Transverse colon (tissue), 4 donors: ENCODE data around the gene LY6G6C. TPM values are rescaled to one million over a fixed set of nuclear protein-coding genes. Genes with fewer than 3 reads are reported as not detected.

Experiments
- DNase-seq: peaks from one replicate; pipeline ENCODE4 v3.0.0-alpha.2; 2019
- H3K27ac ChIP-seq, 4 donors: fragments of 200-600 bp; sonication (generic); 2 replicates each; pipeline ENCODE4 v1.5.1; 2016 to 2018; ENCODE audit warnings: inconsistent platforms in 4 of 4
- H3K27me3 ChIP-seq: fragments of 200-600 bp; sonication (generic); 2 replicates; pipeline ENCODE4 v1.5.1; 2017; ENCODE audit warnings: inconsistent platforms
- H3K36me3 ChIP-seq, 4 donors: fragments of 200-600 bp; sonication (generic); 2 replicates each; pipeline ENCODE4 v1.5.1; 2017 to 2019; ENCODE audit warnings: inconsistent platforms in 4 of 4
- H3K4me1 ChIP-seq, 4 donors: fragments of 200-600 bp; sonication (generic); 2 replicates each; pipeline ENCODE4 v1.5.1; 2017 to 2020; ENCODE audit warnings: inconsistent platforms in 4 of 4
- H3K4me3 ChIP-seq, 4 donors: fragments of 200-600 bp; sonication (generic); 1 replicate in 1 of 4; 2 replicates in 3 of 4; pipeline versions ENCODE4 v1.5.1 to v1.6.1; 2017 to 2019; ENCODE audit warnings: inconsistent platforms in 4 of 4
- H3K9me3 ChIP-seq, 2 donors: fragments of 200-600 bp; sonication (generic); 2 replicates each; pipeline ENCODE4 v1.5.1; 2017 to 2019; ENCODE audit warnings: inconsistent platforms in 2 of 2
- EP300 ChIP-seq: sonication (generic); formaldehyde crosslinking; IDR thresholded peaks from one replicate; pipeline ENCODE4 v1.6.1; 2017; ENCODE audit warnings: antibody characterized with exemption, low read depth
- POLR2A ChIP-seq: fragments of 450-650 bp; IDR thresholded peaks from one replicate; pipeline ENCODE4 v1.6.1; 2016; ENCODE audit warnings: antibody characterized with exemption, mild to moderate bottlenecking, moderate library complexity
- POLR2AphosphoS5 ChIP-seq, 3 donors: sonication (generic); formaldehyde crosslinking; IDR thresholded peaks; one replicate each; pipeline ENCODE4 v1.6.1; 2016; ENCODE audit warnings: antibody characterized with exemption in 3 of 3
- WGBS, 2 donors: methylation state at CpG; one replicate each; pipeline ENCODE4 v1.1.5; 2018; ENCODE audit warnings: low coverage in 1 of 2; 5-methylcytosine and 5-hydroxymethylcytosine counted together
- in situ Hi-C, 4 donors: fragments of 200-750 bp; cut with MboI; loops; one replicate each; pipeline versions ENCODE4 v1.15.0 to v1.15.1; 2017; ENCODE audit warnings: low sequenced_read_pairs in 3 of 4, low pct_ligation_motif_present in 1 of 4, low pct_unique_long_range_greater_than_20kb in 1 of 4
- intact Hi-C: fragments of 100-400 bp; cut with DNase I; formaldehyde crosslinking; loops from one replicate; pipeline ENCODE4 v1.15.1; 2023; ENCODE audit warnings: low total_unique reads
- total RNA-seq, 4 donors: library from RNA; depleted of rRNA; stranded (reverse); fragments of >200 nt; gene quantifications; one replicate each; pipeline ENCODE4 v1.1.0, GENCODE V29; 2016
- TF ChIP-seq, protein P1 (sequence below), 5 experiments: fragments of 200-600 bp in 3 of 5; fragments of 450-650 bp in 2 of 5; sonication (generic) in 3 of 5; IDR thresholded peaks; 1 replicate in 2 of 5; 2 replicates in 3 of 5; pipeline ENCODE4 v1.5.1; 2016 to 2017; ENCODE audit warnings: antibody characterized with exemption in 5 of 5, inconsistent platforms in 3 of 5, mild to moderate bottlenecking in 2 of 5, moderate library complexity in 1 of 5

The LY6G6C gene
- total RNA-seq, 4 donors from 2014 or later, result not detected

DNA sequence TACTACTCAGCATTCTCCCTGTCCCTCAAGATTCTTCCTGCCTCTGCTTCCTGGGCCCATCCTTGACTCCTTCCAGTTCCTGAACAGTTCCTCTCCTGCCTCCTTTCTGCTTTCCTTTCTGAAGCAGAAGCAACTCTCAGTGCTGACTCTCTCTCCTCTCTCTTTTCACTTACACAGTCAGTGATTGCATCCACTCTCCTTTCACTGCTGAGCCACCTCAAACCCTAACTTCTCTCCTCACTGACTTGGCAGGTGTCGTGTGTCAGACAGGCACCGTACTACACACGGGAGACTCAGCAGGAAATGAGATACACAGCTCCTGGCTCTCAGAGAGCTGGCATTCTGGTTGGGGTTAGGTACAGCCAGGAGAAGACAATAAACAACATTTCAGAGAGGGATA is 24.0 kb downstream of the LY6G6C start:
- peaks cover 17 to 20% (median 18%) of the 10 kb centered on the region in 4 donors for H3K4me1 ChIP-seq
- H3K27ac ChIP-seq, result no peak overlapping the region
- TF ChIP-seq, protein P1, sequence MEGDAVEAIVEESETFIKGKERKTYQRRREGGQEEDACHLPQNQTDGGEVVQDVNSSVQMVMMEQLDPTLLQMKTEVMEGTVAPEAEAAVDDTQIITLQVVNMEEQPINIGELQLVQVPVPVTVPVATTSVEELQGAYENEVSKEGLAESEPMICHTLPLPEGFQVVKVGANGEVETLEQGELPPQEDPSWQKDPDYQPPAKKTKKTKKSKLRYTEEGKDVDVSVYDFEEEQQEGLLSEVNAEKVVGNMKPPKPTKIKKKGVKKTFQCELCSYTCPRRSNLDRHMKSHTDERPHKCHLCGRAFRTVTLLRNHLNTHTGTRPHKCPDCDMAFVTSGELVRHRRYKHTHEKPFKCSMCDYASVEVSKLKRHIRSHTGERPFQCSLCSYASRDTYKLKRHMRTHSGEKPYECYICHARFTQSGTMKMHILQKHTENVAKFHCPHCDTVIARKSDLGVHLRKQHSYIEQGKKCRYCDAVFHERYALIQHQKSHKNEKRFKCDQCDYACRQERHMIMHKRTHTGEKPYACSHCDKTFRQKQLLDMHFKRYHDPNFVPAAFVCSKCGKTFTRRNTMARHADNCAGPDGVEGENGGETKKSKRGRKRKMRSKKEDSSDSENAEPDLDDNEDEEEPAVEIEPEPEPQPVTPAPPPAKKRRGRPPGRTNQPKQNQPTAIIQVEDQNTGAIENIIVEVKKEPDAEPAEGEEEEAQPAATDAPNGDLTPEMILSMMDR (IDR thresholded peaks at IDR 0.05), result no peak
- TF ChIP-seq POLR2A, result no peak
- no peak for DNase-seq
- in situ Hi-C loops (no loop called here), intact Hi-C loops (no loop called here)
- H3K36me3 ChIP-seq, result peaks cover 0 to 33% (median 12%) of the 10 kb centered on the region in 4 donors
- 55 to 57% methylated on average over 3 of the region's 3 CpGs for WGBS, 2 donors
- H3K4me3 ChIP-seq, result no peak overlapping the region
- no peaks in the 10 kb centered on the region for H3K27me3 ChIP-seq
- H3K9me3 ChIP-seq, result no peaks in the 10 kb centered on the region

DNA sequence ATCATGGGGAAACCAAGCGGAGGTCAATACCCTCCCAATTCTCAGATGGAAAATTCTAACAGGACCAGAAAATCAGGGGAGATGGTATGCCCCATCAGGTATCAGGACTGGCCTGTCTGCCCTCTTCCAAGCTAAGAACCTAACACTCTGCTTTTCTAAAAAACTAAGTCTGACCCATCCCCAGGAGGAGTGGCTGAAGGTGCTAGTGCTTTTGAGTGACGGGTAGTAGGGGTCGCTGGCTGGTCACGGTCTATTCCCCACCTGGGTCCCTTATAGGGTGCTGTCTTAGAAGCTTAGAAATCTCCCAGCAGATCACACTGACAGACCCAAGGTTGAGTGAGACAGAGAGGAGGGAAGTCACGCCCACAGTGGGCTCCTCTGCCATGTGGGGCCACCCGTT is 28.0 kb downstream of the LY6G6C start:
- H3K9me3 ChIP-seq, result no peaks in the 10 kb centered on the region
- TF ChIP-seq POLR2AphosphoS5 (IDR thresholded peaks at IDR 0.05) (no peak), EP300 (no peak), POLR2A (no peak)
- TF ChIP-seq, protein P1 (IDR thresholded peaks at IDR 0.05), result no peak
- no peak overlapping the region for H3K4me3 ChIP-seq
- in situ Hi-C loops, result no loop called here
- peaks cover 0 to 44% (median 21%) of the 10 kb centered on the region in 4 donors for H3K36me3 ChIP-seq
- no peaks in the 10 kb centered on the region for H3K27me3 ChIP-seq
- H3K27ac ChIP-seq, result no peak overlapping the region
- intact Hi-C loops, result no loop called here
- DNase-seq, result no peak
- WGBS, 2 donors, result 90% methylated on average over 6 of the region's 6 CpGs; no CpG with 5 or more reads in 1 of the 2 donors
- no peaks in the 10 kb centered on the region for H3K4me1 ChIP-seq

DNA sequence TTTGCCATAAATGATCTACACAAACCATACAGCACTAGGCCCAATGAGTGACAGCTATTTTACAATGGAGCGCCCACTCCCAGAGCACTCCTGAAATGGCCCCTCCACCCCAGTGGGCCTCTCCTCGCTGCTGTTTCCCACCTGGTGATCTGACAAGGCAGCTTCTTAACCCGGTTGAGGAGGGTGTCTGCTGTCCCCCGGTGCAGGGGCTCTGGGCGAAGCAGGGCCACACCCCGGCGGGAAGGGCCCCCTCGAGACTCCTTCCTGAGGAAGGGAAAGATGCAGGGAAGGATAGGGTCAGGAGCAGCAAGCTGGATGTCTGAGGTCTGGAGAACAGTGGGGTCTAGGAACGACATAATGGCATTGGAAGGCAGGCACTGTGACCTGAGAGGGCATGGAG is 28.7 kb downstream of the LY6G6C start:
- H3K27me3 ChIP-seq, result no peaks in the 10 kb centered on the region
- H3K4me1 ChIP-seq, result no peaks in the 10 kb centered on the region
- peaks cover 0 to 50% (median 26%) of the 10 kb centered on the region in 4 donors for H3K36me3 ChIP-seq
- no peaks in the 10 kb centered on the region for H3K9me3 ChIP-seq
- TF ChIP-seq POLR2A, result no peak
- TF ChIP-seq, protein P1 (IDR thresholded peaks at IDR 0.05), result no peak
- TF ChIP-seq POLR2AphosphoS5 (IDR thresholded peaks at IDR 0.05), result no peak
- no peak for TF ChIP-seq EP300
- H3K27ac ChIP-seq, result no peak overlapping the region
- WGBS, 2 donors, result 78 to 91% methylated on average over 2 to 9 of the region's 9 CpGs
- DNase-seq, result no peak
- in situ Hi-C loops, result no loop called here
- H3K4me3 ChIP-seq, result no peak overlapping the region
- intact Hi-C loops, result no loop called here

DNA sequence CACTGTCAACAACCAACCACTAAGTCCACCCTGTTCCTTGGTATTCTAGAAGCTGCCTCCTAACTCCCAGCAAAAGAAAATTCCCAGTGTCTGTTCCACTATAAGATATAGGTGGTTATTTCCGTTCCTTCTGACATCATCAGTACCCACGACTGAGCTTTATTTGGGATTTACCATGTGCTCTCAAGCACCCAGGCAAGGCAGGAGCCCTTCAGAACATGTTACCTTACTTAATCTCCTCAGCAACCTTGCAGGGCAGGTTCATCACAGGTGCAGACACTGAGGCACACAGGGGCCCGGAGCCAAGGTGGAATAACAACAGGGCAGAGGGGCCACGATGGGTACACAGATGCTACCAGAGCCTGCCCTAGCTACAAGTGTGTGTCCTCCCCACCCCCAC is 29.2 kb downstream of the LY6G6C start:
- 87% methylated on average over 4 of the region's 4 CpGs; no CpG with 5 or more reads in 1 of the 2 donors for WGBS, 2 donors
- Histone ChIP-seq H3K9me3 (no peaks in the 10 kb centered on the region), H3K27ac (no peak overlapping the region), H3K27me3 (no peaks in the 10 kb centered on the region), H3K36me3 (peaks cover 0 to 55% (median 29%) of the 10 kb centered on the region in 4 donors), H3K4me3 (no peak overlapping the region), H3K4me1 (no peaks in the 10 kb centered on the region)
- in situ Hi-C loops, result no loop called here
- intact Hi-C loops, result no loop called here
- TF ChIP-seq POLR2A (no peak), POLR2AphosphoS5 (IDR thresholded peaks at IDR 0.05) (no peak), EP300 (no peak)
- TF ChIP-seq, protein P1 (IDR thresholded peaks at IDR 0.05), result no peak
- DNase-seq, result no peak
